ENCODE measurements around the gene BRSK1.

BRSK1 gene

GRCh38 chr19:55309448-55309847 lies 25.7 kb downstream of the BRSK1 start:
- DNase-seq (ENCODE audit: low read depth): no peak
- no peak for TF ChIP-seq CTCF (conservative IDR thresholded peaks at IDR 0.05; ENCODE audit: control insufficient read depth, insufficient read depth, low read depth, low read length)
- H3K4me3 ChIP-seq (ENCODE audit: control insufficient read depth, low read depth, low read length): no peak overlapping the region

GRCh38 chr19:55310498-55310897 lies 26.7 kb downstream of the BRSK1 start:
- no peak overlapping the region for H3K4me3 ChIP-seq (ENCODE audit: control insufficient read depth, low read depth, low read length)
- no peak for DNase-seq (ENCODE audit: low read depth)
- no peak for TF ChIP-seq CTCF (conservative IDR thresholded peaks at IDR 0.05; ENCODE audit: control insufficient read depth, insufficient read depth, low read depth, low read length)

- no peak for TF ChIP-seq CTCF (conservative IDR thresholded peaks at IDR 0.05; ENCODE audit: control insufficient read depth, insufficient read depth, low read depth, low read length)
- no peak overlapping the region for H3K4me3 ChIP-seq (ENCODE audit: control insufficient read depth, low read depth, low read length)
- DNase-seq (ENCODE audit: low read depth): no peak
These were observed 27.6 kb downstream of the BRSK1 start for GRCh38 chr19:55311397-55311796.

- DNase-seq (ENCODE audit: low read depth): no peak
- no peak overlapping the region for H3K4me3 ChIP-seq (ENCODE audit: control insufficient read depth, low read depth, low read length)
- no peak for TF ChIP-seq CTCF (conservative IDR thresholded peaks at IDR 0.05; ENCODE audit: control insufficient read depth, insufficient read depth, low read depth, low read length)
These were observed 28.0 kb downstream of the BRSK1 start for GRCh38 chr19:55311797-55312196.

GRCh38 chr19:55312621-55313512 lies 29.1 kb downstream of the BRSK1 start:
- no peak for TF ChIP-seq CTCF (conservative IDR thresholded peaks at IDR 0.05; ENCODE audit: control insufficient read depth, insufficient read depth, low read depth, low read length)
- no peak for DNase-seq (ENCODE audit: low read depth)
- no peak overlapping the region for H3K4me3 ChIP-seq (ENCODE audit: control insufficient read depth, low read depth, low read length)

GRCh38 chr19:55314396-55314795 lies 30.6 kb downstream of the BRSK1 start:
- DNase-seq (ENCODE audit: low read depth): no peak
- no peak for TF ChIP-seq CTCF (conservative IDR thresholded peaks at IDR 0.05; ENCODE audit: control insufficient read depth, insufficient read depth, low read depth, low read length)
- no peak overlapping the region for H3K4me3 ChIP-seq (ENCODE audit: control insufficient read depth, low read depth, low read length)

All from fibroblast of mammary gland (primary cell).